Effector memory CD4-positive, alpha-beta T cell (primary cell): ENCODE data around the gene TAF4.

Source experiments
- DNase-seq, 3 donors: peaks; one replicate each; pipeline ENCODE4 v3.0.0-alpha.2; 2020
- H3K27ac ChIP-seq: 2 replicates; pipeline ENCODE4 v1.7.0; 2013; ENCODE audit warnings: mild to moderate bottlenecking, low read length, moderate library complexity; ENCODE audit not compliant: insufficient read depth, poor library complexity, severe bottlenecking
- H3K27me3 ChIP-seq: replicated peaks from 2 replicates; pipeline ENCODE4 v1.7.0; 2013; ENCODE audit warnings: mild to moderate bottlenecking, low read length; ENCODE audit not compliant: insufficient read depth, control insufficient read depth, poor library complexity, severe bottlenecking
- H3K36me3 ChIP-seq: 2 replicates; pipeline ENCODE4 v1.7.0; 2013; ENCODE audit warnings: mild to moderate bottlenecking, low read length, moderate library complexity; ENCODE audit not compliant: control insufficient read depth, insufficient read depth
- H3K4me1 ChIP-seq: 2 replicates; pipeline ENCODE4 v1.7.0; 2013; ENCODE audit warnings: low read length, mild to moderate bottlenecking; ENCODE audit not compliant: control insufficient read depth, insufficient read depth, poor library complexity, severe bottlenecking
- H3K4me3 ChIP-seq: 2 replicates; pipeline ENCODE4 v1.7.0; 2013; ENCODE audit warnings: low read length, low read depth, mild to moderate bottlenecking; ENCODE audit not compliant: insufficient read depth, poor library complexity, severe bottlenecking
- H3K9me3 ChIP-seq: 2 replicates; pipeline ENCODE4 v1.7.0; 2013; ENCODE audit warnings: mild to moderate bottlenecking, low read length, moderate library complexity; ENCODE audit not compliant: control insufficient read depth

The TAF4 gene

GRCh38 chr20:61955668-61956395 lies 109.8 kb downstream of the TAF4 start:
- Histone ChIP-seq H3K27ac (no peak overlapping the region), H3K36me3 (no peaks in the 10 kb centered on the region), H3K9me3 (no peaks in the 10 kb centered on the region), H3K4me1 (no peaks in the 10 kb centered on the region), H3K4me3 (no peak overlapping the region), H3K27me3 (peaks cover 5% of the 10 kb centered on the region)
- DNase-seq = no peak

DNA sequence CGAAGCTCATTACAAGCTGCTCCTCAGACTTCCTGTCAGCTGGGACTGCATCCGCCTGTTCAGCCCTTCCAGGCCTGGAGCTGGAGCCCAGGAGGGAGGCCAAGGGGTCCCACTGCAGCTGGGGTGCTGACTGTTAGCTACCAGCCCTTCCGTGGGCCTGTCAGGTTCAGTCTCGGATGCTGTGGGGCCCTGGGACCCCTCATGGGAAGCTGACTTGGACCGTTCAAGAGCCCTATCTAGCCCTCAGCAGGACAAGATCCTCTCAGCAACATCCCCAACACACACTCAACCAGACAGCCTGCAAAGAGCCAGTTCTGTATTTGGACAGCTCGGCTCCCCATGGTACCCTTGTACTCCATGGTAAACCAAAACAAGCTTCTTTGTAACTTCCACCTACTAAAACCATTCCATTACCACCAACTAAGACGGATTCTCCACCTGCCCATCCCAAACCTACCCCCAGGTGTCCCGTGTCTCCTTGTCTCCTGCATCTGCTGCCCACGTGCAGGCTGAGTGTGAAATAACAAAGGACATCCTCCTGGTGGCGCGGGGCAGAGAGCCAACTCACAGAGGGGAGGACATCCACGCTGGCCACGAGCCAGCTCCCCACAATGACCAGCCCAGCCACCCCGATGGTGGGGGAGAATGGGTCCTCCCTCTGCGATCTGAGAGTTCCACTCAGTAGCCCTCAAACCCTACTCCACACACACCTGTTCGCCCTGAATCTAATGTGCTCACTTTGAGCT lies 111.2 kb downstream of the TAF4 start:
- Histone ChIP-seq H3K27ac (no peak overlapping the region), H3K9me3 (no peaks in the 10 kb centered on the region), H3K27me3 (peaks cover 5% of the 10 kb centered on the region), H3K4me3 (no peak overlapping the region), H3K36me3 (no peaks in the 10 kb centered on the region), H3K4me1 (no peaks in the 10 kb centered on the region)
- no peak for DNase-seq

DNA sequence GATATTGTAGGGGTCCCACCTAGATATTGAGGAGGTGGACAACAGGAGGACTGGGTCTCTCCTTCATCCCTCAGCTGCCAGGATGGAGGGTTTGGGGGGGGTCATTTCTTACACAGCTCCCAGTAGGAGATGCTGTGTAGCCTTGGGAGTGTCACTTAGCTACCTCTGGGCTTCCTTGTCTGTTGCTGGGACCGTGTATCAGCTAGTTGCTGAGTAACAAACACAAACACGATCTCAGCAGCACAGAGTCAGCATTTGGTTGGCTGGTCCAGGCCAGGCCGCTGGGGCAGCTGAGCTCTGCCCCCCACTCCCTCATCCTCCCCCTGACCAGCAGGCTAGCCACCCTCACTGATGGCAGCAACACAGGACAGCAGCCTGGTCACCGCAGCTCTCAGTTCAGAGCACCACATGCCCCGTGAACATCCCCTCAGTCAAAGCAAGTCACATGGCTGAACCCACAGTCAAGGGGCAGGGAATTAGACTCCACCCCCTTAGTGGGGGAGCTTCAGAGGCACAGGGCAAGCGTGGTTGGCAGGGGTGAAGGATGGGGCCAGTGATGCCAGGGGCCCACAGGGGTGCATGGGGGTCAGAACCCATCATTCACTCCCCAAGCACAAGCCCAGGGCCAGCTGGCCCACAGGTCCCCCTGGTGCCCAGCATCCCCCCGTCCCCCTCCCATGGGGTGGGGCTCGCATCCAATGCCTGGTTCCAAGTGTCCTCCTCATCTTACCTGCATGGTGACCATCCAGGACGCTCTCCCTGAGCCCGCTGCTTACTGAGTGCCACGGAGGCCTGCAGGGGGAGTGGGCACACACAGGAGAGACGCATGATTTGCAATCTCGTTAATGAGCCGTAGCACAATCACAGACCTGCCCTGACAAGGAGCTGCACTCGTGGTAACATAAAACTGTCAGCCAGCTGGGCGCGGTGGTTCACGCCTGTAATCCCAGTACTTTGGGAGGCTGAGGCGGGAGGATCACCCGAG lies 112.4 kb downstream of the TAF4 start:
- Histone ChIP-seq H3K4me3 (no peak overlapping the region), H3K4me1 (no peaks in the 10 kb centered on the region), H3K27me3 (peaks cover 5% of the 10 kb centered on the region), H3K36me3 (no peaks in the 10 kb centered on the region), H3K27ac (no peak overlapping the region), H3K9me3 (no peaks in the 10 kb centered on the region)
- DNase-seq = no peak

- H3K9me3 ChIP-seq = no peaks in the 10 kb centered on the region
- H3K27me3 ChIP-seq = peaks cover 5% of the 10 kb centered on the region
Observed at GRCh38 chr20:61951695-61952533, 113.8 kb downstream of the TAF4 start.

GRCh38 chr20:61950641-61951071 lies 115.0 kb downstream of the TAF4 start:
- Histone ChIP-seq H3K27me3 (peaks cover 5% of the 10 kb centered on the region), H3K27ac (no peak overlapping the region), H3K36me3 (no peaks in the 10 kb centered on the region), H3K9me3 (no peaks in the 10 kb centered on the region), H3K4me1 (no peaks in the 10 kb centered on the region), H3K4me3 (no peak overlapping the region)
- no peak for DNase-seq

More at GRCh38 chr20:61951695-61952533, 113.8 kb downstream of the TAF4 start:
- Histone ChIP-seq H3K36me3 (no peaks in the 10 kb centered on the region), H3K4me1 (no peaks in the 10 kb centered on the region), H3K27ac (no peak overlapping the region), H3K4me3 (no peak overlapping the region)
- no peak for DNase-seq

DNA sequence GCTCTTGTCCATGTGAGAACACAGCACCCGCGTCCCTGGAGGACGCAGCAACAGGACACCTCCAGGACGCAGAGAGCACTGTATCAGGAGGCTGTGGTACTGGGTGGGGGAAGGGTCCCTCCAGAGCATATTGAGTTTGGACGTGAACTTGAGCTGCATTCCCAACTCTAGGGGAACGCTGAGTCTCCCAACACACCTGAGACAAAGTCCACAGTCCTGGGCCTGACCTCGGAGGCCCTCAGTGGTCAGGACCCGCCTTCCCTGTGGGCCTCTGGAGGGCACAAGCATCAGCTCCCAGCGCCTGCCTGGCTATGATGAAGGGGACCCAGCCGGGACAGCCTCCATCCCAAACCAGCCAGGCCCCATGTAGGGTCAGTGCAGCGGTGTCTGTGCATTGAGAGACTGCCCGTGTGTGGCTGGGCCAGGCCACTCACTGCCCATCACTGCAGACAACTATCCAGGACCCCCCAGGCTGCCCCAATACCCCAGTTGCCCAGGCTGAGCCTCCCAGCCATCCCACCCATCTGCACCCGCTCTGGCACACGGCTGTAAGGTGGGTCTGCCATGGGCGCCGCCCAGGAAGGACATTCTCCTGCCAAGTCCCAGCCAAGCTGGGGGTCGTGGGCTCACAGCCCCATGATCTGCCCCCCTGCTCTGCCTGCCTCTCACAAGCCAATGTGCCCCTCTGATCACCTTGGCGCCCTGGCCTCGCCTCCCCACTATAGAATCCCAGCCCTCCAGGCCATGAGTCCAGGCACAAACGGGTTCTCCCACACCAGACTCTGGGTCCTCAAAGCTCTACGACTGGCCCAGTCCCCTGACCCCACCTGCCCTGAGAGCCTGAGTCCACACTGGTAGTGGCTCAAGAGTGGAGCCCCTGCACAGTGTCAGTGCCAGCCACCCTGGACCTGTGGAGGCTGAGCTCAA lies 115.7 kb downstream of the TAF4 start:
- no peak overlapping the region for H3K4me3 ChIP-seq
- DNase-seq = no peak
- peaks cover 5% of the 10 kb centered on the region for H3K27me3 ChIP-seq
- no peaks in the 10 kb centered on the region for H3K4me1 ChIP-seq
- no peaks in the 10 kb centered on the region for H3K36me3 ChIP-seq
- H3K9me3 ChIP-seq = no peaks in the 10 kb centered on the region
- no peak overlapping the region for H3K27ac ChIP-seq

- Histone ChIP-seq H3K4me1 (no peaks in the 10 kb centered on the region), H3K36me3 (no peaks in the 10 kb centered on the region), H3K4me3 (no peak overlapping the region), H3K9me3 (no peaks in the 10 kb centered on the region), H3K27me3 (peaks cover 5% of the 10 kb centered on the region), H3K27ac (no peak overlapping the region)
- DNase-seq = no peak
Observed at GRCh38 chr20:61949363-61949713, 116.3 kb downstream of the TAF4 start.

GRCh38 chr20:61948586-61949362 lies 116.9 kb downstream of the TAF4 start:
- H3K27me3 ChIP-seq = peaks cover 5% of the 10 kb centered on the region
- no peaks in the 10 kb centered on the region for H3K4me1 ChIP-seq
- DNase-seq = no peak
- no peak overlapping the region for H3K27ac ChIP-seq
- H3K36me3 ChIP-seq = no peaks in the 10 kb centered on the region
- H3K9me3 ChIP-seq = no peaks in the 10 kb centered on the region
- no peak overlapping the region for H3K4me3 ChIP-seq
